Upper lobe of right lung (tissue), 1 donor: ENCODE data around the gene ASPSCR1. TPM values are rescaled to one million over a fixed set of nuclear protein-coding genes. Genes with fewer than 3 reads are reported as not detected.
A peak's percentile ranks its signal among the peaks of the same experiment; 100 is the strongest.

Source experiments
- ATAC-seq: fragments of 200-7000 bp; cut with Tn5 transposase; one replicate; pipeline ENCODE4 v1.9.1; 2020; ENCODE audit warnings: mild to moderate bottlenecking, moderate library complexity
- DNase-seq: peaks from one replicate; pipeline ENCODE4 v3.0.0-alpha.2; 2020
- H3K27ac ChIP-seq: fragments of 200-600 bp; one replicate; pipeline ENCODE4 v1.8.0; 2022
- H3K27me3 ChIP-seq: fragments of 200-600 bp; one replicate; pipeline ENCODE4 v1.8.0; 2022; ENCODE audit warnings: mild to moderate bottlenecking
- H3K36me3 ChIP-seq: fragments of 200-600 bp; one replicate; pipeline ENCODE4 v1.8.0; 2022
- H3K4me1 ChIP-seq: fragments of 200-600 bp; one replicate; pipeline ENCODE4 v1.8.0; 2022
- H3K4me3 ChIP-seq: fragments of 200-600 bp; one replicate; pipeline ENCODE4 v1.8.0; 2022; ENCODE audit warnings: mild to moderate bottlenecking
- H3K9me3 ChIP-seq: fragments of 200-600 bp; one replicate; pipeline ENCODE4 v1.8.0; 2022
- CTCF ChIP-seq: fragments of 200-600 bp; IDR thresholded peaks from one replicate; pipeline ENCODE4 v1.8.0; 2022; ENCODE audit warnings: antibody characterized with exemption
- intact Hi-C: fragments of 100-400 bp; cut with DNase I; formaldehyde crosslinking; loops from one replicate; pipeline ENCODE4 v1.11.0; 2022
- total RNA-seq: library from RNA; stranded (reverse); fragmentation: NEBNext Ultra II Directional; extraction: Animal tissue kit (Norgen Biotek cat#: 25700); gene quantifications from one replicate; pipeline ENCODE4 v1.2.1, GENCODE V29; 2021
- donor health status: DM: no; HTN: yes; CAD: no; lungs with severe emphysema.

ASPSCR1 gene
- total RNA-seq, 1 donor from 2014 or later = 50.3 TPM

- Histone ChIP-seq H3K4me3 (no peak overlapping the region), H3K27ac (no peak overlapping the region), H3K36me3 (no peaks in the 10 kb centered on the region), H3K27me3 (peaks cover 12% of the 10 kb centered on the region), H3K4me1 (peaks cover 14% of the 10 kb centered on the region), H3K9me3 (no peaks in the 10 kb centered on the region)
- intact Hi-C loops = no loop called here
- TF ChIP-seq CTCF = no peak
- DNase-seq (no peak), ATAC-seq (no peak)
These were observed 36.6 kb upstream of the ASPSCR1 start for GRCh38 chr17:81940538-81941483.

GRCh38 chr17:81941484-81942166 is 35.8 kb upstream of the ASPSCR1 start:
- Histone ChIP-seq H3K36me3 (no peaks in the 10 kb centered on the region), H3K27ac (no peak overlapping the region), H3K27me3 (peaks cover 12% of the 10 kb centered on the region), H3K9me3 (no peaks in the 10 kb centered on the region), H3K4me3 (no peak overlapping the region), H3K4me1 (peaks cover 9% of the 10 kb centered on the region)
- no peak for ATAC-seq
- intact Hi-C loops = no loop called here
- peak; percentile 64 for DNase-seq
- TF ChIP-seq CTCF = no peak

- no peak for TF ChIP-seq CTCF
- Histone ChIP-seq H3K4me1 (peaks cover 6% of the 10 kb centered on the region), H3K9me3 (no peaks in the 10 kb centered on the region), H3K27ac (no peak overlapping the region), H3K36me3 (no peaks in the 10 kb centered on the region), H3K27me3 (peaks cover 12% of the 10 kb centered on the region), H3K4me3 (no peak overlapping the region)
- DNase-seq (no peak), ATAC-seq (no peak)
- intact Hi-C loops = no loop called here
These were observed 35.3 kb upstream of the ASPSCR1 start for GRCh38 chr17:81942167-81942553.

- no peak for DNase-seq
- ATAC-seq = no peak
- no peak overlapping the region for H3K27ac ChIP-seq
- intact Hi-C loops = no loop called here
- H3K36me3 ChIP-seq = no peaks in the 10 kb centered on the region
- no peak overlapping the region for H3K4me3 ChIP-seq
- no peaks in the 10 kb centered on the region for H3K4me1 ChIP-seq
- peaks cover 12% of the 10 kb centered on the region for H3K27me3 ChIP-seq
- TF ChIP-seq CTCF = no peak
- no peaks in the 10 kb centered on the region for H3K9me3 ChIP-seq
These were observed 32.6 kb upstream of the ASPSCR1 start for GRCh38 chr17:81944858-81945257.

GRCh38 chr17:81947189-81947588 is 30.2 kb upstream of the ASPSCR1 start, which contains the start of gene MYADML2:
Gene MYADML2, minus strand, starts transcription at chr17:81947233. Its CDS starts 5,492 bp downstream, at chr17:81941741.
- intact Hi-C loops = no loop called here
- no peak for TF ChIP-seq CTCF
- ATAC-seq = no peak
- H3K9me3 ChIP-seq = no peaks in the 10 kb centered on the region
- H3K36me3 ChIP-seq = no peaks in the 10 kb centered on the region
- H3K27me3 ChIP-seq = peaks cover 7% of the 10 kb centered on the region
- H3K4me1 ChIP-seq = no peaks in the 10 kb centered on the region
- no peak within 1 kb of the TSS for H3K4me3 ChIP-seq
- H3K27ac ChIP-seq = no peak within 1 kb of the TSS
- no peak for DNase-seq
